MM.1S (cell line): ENCODE measurements around the gene TUBA8.

Experiments used
- EZH2 ChIP-seq: fragments of 300-600 bp; sonication (generic); optimal IDR thresholded peaks from 2 replicates; pipeline ENCODE3; 2017; ENCODE audit warnings: low read depth, mild to moderate bottlenecking, antibody characterized with exemption, low read length, mixed read lengths
- EZH2phosphoT487 ChIP-seq: fragments of 300-600 bp; sonication (generic); IDR thresholded peaks from 2 replicates; pipeline ENCODE4 v1.6.1; 2018; ENCODE audit warnings: antibody characterized with exemption, low read length
- TF ChIP-seq, protein P1 (sequence below): fragments of 300-600 bp; sonication (generic); IDR thresholded peaks from 2 replicates; pipeline ENCODE4 v1.5.1; 2016; ENCODE audit warnings: antibody characterized with exemption, low read length, mixed read lengths

DNA sequence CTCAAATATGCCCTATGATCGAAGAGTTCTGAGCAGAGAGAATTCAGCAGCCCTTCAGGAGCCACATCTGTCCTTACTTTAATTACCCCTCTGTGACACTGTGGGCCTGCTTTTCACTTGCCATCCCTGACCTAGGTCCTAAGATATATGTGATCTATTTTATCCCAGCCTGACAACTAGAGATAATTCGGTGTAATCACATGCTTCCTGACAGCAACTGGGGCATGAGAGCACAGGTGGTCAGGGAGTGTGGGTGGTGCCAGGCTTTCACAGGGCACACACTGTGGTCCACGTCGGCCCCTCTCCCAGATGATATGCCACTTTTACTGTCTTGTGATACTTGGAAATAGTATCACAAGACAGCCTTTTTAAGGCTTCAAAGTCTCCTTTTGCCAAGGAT is 3.9 kb downstream of the TUBA8 start:
- TF ChIP-seq, protein P1, sequence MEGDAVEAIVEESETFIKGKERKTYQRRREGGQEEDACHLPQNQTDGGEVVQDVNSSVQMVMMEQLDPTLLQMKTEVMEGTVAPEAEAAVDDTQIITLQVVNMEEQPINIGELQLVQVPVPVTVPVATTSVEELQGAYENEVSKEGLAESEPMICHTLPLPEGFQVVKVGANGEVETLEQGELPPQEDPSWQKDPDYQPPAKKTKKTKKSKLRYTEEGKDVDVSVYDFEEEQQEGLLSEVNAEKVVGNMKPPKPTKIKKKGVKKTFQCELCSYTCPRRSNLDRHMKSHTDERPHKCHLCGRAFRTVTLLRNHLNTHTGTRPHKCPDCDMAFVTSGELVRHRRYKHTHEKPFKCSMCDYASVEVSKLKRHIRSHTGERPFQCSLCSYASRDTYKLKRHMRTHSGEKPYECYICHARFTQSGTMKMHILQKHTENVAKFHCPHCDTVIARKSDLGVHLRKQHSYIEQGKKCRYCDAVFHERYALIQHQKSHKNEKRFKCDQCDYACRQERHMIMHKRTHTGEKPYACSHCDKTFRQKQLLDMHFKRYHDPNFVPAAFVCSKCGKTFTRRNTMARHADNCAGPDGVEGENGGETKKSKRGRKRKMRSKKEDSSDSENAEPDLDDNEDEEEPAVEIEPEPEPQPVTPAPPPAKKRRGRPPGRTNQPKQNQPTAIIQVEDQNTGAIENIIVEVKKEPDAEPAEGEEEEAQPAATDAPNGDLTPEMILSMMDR, result no peak
- no peak for TF ChIP-seq EZH2
- no peak for TF ChIP-seq EZH2phosphoT487
